ENCODE measurements around the gene KLHL22.

DNA sequence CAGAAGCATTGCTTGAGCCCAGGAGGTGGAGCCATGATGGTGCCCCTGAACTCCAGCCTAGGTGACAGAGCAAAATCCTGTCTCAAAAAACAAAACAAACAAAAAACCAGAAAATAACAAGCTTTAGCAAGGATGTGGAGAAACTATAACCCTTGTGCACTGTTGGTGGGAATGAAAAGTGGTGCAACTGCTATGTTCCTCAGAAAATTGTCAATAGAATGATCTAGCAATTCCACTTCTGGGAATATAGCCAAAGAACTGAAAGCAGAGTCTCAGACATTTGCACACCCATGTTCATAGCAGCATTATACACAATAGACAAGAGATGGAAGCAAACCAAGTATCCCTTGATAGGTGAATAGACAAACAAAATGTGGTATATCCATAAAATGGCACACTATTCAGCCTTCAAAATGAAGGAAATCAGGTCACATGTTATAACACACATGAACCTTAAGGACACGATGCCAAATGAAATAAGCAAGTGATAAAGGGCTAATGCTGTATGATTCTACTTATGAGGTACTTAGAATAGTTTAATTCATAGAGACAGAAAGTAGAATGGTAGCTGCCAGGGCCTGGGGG lies 15.9 kb downstream of the KLHL22 start:
- TF ChIP-seq, protein P1, sequence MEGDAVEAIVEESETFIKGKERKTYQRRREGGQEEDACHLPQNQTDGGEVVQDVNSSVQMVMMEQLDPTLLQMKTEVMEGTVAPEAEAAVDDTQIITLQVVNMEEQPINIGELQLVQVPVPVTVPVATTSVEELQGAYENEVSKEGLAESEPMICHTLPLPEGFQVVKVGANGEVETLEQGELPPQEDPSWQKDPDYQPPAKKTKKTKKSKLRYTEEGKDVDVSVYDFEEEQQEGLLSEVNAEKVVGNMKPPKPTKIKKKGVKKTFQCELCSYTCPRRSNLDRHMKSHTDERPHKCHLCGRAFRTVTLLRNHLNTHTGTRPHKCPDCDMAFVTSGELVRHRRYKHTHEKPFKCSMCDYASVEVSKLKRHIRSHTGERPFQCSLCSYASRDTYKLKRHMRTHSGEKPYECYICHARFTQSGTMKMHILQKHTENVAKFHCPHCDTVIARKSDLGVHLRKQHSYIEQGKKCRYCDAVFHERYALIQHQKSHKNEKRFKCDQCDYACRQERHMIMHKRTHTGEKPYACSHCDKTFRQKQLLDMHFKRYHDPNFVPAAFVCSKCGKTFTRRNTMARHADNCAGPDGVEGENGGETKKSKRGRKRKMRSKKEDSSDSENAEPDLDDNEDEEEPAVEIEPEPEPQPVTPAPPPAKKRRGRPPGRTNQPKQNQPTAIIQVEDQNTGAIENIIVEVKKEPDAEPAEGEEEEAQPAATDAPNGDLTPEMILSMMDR (conservative IDR thresholded peaks at IDR 0.05 in 1 of 2, IDR thresholded peaks at IDR 0.05 in 1 of 2; ENCODE audit: extremely low read depth in 1 of 2, insufficient read depth in 1 of 2, low read depth in 1 of 2, low read length in 2 of 2), result no peak
- TF ChIP-seq EZH2 (IDR thresholded peaks at IDR 0.05; ENCODE audit: borderline replicate concordance, low read length), result no peak

All from mammary epithelial cell (primary cell).